ENCODE data around the gene RASSF10.
"Not testable (repeated sequence)": the region's sequence is repeated elsewhere in the genome, so short reads cannot be mapped to it uniquely, and the experiment has no call there.

Gene RASSF10

GRCh38 chr11:13026722-13027121 lies 17.6 kb downstream of the RASSF10 start:
- no peak for DNase-seq (ENCODE audit: low read depth)

DNA sequence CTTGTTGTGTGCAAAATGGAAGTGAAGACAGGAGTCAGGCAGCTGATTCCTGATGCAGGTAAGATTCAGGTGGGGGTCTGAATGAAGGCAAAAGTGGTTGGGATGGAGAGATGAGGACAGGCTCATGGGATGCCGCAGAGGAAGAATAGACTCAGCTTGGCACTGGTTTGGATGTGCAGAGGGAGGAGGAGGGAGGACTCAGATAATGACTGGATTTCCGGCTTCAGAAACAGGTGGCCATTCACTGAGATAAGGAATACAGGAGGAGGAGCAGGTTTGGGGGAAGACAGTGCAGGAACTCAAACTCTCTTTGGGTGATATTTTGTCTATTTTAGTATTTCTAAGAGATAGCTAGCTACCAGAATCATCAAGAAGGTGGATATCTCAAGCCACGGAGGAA lies 19.2 kb downstream of the RASSF10 start:
- DNase-seq (ENCODE audit: low read depth), result no peak

GRCh38 chr11:13029872-13030271 lies 20.8 kb downstream of the RASSF10 start:
- DNase-seq (ENCODE audit: low read depth), result no peak

- no peak for DNase-seq (ENCODE audit: low read depth)
Measured at GRCh38 chr11:13030857-13031256, 21.7 kb downstream of the RASSF10 start.

DNA sequence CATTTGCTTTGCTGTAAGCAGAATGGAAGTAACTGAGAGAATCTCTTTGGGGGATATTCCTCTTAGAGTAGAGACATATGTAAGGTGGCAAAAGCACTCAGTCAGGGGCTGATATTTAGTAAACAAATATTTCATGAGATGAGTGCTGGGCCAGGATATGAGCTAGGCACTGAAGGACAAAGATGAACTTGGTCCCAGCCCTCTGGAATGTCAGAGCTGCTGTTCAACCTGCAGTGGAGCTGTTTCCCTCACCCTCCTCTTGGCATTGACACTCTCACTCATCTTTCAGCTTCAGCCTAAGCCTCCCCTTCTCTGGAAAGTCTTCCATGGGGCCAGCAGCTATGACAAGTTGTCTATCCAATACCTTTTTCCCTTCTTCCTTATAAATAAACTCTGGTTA lies 22.2 kb downstream of the RASSF10 start:
- no peak for DNase-seq (ENCODE audit: low read depth)

- no peak for DNase-seq (ENCODE audit: low read depth)
Measured at GRCh38 chr11:13033760-13034533, 24.8 kb downstream of the RASSF10 start.

- no peak for DNase-seq (ENCODE audit: low read depth)
Measured at GRCh38 chr11:13035711-13036110, 26.6 kb downstream of the RASSF10 start.

DNA sequence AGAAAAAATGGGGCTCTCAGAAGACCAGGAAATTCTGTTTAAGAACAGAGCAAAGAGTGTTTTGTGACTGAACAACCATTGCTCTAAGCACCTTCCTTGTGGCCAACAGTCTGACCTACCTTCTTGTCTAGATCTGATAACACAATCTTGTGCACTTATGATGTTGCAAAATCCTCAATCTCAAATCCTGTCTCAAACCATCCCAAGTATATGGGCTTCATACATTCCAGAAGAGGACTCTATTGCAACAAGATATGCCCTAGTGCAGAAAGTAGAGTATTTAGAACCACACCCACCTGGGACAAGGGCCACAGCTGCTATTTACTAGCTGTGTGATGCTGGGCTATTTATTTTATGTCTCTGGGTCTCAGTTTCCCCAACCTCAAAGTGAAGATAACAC lies 27.1 kb downstream of the RASSF10 start:
- no peak for DNase-seq (ENCODE audit: low read depth)

- DNase-seq (ENCODE audit: low read depth), result no peak
Measured at GRCh38 chr11:13038366-13038765, 29.2 kb downstream of the RASSF10 start.

- DNase-seq (ENCODE audit: low read depth), result no peak
Measured at GRCh38 chr11:13039126-13039525, 30.0 kb downstream of the RASSF10 start.

GRCh38 chr11:13040969-13041561 lies 31.9 kb downstream of the RASSF10 start:
- no peak for DNase-seq (ENCODE audit: low read depth)

DNA sequence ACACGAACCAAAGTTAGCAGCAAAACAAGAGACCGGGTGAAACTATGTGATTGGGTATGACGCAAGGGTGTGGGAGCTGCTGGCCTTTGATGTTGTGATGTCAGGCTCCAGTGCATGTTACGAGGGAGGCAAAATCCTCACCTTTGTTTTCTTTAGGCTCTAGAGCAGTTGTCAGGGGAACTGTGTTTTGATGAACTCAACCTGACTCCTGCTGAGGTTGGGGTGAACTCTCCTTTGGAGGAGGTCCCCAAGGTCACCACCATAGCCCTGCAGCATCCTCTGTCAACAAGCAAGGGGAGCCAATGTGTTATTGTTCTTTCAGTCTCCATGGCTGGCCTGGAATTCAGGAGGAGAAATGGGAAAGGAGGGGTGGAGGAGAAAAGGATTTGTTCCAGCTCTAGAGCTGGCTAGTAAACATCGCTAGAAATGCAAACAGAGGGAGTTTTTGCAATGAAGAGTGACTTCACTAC lies 33.8 kb downstream of the RASSF10 start:
- DNase-seq (ENCODE audit: low read depth), result no peak

- no peak for DNase-seq (ENCODE audit: low read depth)
Measured at GRCh38 chr11:13043912-13044628, 35.0 kb downstream of the RASSF10 start.

DNA sequence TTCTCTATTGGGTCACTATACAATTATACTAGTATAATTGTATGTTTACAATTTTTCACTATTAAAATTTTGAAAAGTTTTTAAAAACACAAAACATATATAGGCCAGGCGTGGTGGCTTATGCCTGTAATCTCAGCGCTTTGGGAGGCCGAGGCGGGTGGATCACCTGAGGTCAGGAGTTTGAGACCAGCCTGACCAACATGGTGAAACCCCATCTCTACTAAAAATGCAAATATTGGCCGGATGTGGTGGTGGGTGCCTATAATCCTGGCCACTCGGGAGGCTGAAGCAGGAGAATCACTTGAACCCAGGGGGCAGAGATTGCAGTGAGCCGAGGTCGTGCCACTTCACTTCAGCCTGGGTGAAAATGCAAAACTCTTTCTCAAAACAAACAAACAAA lies 36.0 kb downstream of the RASSF10 start:
- DNase-seq (ENCODE audit: low read depth), result not testable (repeated sequence)

- no peak for DNase-seq (ENCODE audit: low read depth)
Measured at GRCh38 chr11:13045734-13046133, 36.6 kb downstream of the RASSF10 start.

DNA sequence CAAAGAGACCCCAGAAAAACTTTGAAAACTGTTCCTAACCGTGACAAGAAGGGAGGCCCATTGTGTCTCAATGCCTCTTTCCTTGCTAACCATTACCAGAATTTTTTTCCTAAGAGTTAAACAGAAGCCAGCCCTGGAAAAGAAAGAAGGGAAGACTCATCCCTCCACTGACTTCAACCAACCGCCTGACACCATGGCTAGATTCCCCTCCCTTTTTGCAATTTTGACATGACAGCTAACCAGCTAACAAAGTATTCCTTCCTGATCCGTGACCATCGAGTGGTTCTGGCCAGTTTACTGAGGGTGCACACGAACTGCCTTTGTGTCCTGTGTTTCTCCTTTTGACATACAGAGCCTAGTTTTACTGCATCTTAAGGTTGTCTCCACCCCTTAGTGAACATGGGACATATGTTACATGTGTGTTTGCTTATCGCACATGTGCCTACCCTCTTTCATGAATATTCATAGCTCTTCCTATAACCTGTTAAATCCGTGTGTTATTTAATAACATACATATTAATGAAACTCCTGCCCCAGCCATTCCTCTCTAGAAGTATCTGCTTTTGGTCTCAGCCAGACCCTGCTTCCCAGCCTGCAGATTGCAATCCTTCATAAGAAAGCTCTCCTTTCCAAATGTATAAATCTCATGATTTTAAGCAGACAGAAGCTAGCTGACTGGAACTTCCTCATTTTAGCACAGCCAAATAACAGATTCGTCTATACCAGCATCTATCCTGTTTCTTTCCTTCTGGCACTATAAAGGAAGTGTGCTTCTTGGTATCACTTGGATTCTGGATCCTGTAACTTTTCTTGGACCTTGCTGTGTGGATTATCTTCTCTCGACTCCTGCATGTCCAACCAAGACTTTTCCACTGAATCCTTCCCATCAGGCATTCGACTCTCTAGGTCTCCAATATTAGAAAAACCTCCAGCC lies 37.8 kb downstream of the RASSF10 start:
- no peak for DNase-seq (ENCODE audit: low read depth)

DNA sequence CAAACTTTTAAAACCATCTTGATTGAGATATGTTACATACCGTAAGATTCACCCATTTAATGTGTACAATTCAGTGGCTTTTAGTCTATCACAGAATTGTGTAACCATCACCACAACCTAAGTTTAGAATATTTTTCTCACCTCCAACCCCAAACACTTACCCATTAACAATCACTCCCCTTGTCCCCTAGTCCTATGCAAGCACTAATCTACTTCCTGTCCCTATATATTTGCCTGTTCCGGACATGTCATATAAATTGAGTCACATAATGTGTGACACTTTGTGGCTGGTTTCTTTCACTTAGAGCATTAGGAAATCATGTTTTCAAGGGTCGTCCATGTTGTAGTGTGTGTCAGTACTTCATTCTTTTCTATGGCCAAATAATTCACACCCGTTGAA lies 38.8 kb downstream of the RASSF10 start:
- no peak for DNase-seq (ENCODE audit: low read depth)

DNA sequence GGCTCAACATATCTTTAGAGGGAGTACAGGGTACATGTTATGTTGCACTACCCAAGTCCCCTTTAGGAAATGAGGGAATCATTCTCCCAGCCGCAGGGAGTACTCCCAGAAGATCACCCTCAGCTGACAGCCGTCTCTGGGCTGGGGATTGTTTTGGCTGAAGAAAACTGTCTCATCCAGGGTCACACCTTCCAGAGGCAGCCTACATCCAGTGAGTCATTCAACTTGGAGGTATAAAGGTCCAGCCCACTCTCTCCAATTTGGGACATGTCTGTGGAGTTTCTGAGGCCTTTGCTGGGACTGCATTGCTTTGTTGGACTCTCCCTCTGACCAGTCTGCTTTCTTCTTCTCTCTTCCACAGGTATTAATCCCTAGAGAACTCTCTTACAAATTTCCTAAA lies 42.1 kb downstream of the RASSF10 start:
- no peak for DNase-seq (ENCODE audit: low read depth)

- no peak for DNase-seq (ENCODE audit: low read depth)
Measured at GRCh38 chr11:13052130-13052571, 43.0 kb downstream of the RASSF10 start.

GRCh38 chr11:13053255-13053917 lies 44.3 kb downstream of the RASSF10 start:
- DNase-seq (ENCODE audit: low read depth), result peak; percentile 22

- DNase-seq (ENCODE audit: low read depth), result no peak
Measured at GRCh38 chr11:13054278-13054677, 45.2 kb downstream of the RASSF10 start.

Measured in EH (cell line).